ENCODE data around the gene GNRHR.
"Not testable (repeated sequence)": the region's sequence is repeated elsewhere in the genome, so short reads cannot be mapped to it uniquely, and the experiment has no call there.

GNRHR gene

DNA sequence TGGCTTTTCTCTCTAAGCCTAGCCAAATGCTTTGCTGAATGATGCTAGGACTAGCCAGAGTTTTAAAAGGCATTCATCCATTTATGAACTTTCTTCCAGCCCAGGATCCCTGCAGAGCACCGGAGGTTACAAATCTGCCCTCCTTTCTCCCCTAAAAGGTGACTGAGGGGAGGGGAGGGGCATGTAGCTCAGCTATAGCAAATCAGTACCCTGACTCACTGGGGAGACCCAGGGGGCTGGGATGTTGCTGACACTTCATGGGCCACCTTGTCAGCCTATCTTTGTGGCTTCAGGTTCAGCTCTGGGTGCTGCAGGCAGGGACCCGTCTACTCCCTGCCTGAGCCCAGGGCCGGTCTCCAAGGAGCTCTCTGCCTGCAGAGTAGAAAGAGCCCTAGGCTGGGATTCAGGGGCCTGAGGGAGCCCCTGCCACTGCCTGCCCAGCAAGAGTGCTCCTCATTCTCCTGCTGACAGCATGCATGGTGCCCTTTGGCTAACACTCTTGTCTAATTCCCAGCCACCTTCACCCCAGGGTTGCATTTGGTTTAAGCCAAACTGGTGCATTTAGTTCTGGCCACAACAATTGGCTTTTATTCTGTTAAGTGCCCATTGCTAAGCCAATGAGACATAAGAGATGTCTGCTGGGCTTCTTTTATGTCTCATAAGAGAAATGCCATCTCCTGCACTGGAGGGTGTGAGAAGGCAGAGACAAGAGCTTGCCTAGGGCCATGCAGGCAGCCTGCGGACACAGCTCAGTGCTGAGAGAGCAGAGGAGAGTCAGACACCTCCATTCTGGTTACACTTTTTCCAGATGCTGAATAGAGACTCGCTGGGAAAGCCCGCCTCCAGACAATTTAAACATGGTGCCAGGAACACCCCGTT, 41.3 kb downstream of the GNRHR start:
- Mint-ChIP-seq H3K9me3 (peaks cover 3% of the 10 kb centered on the region), H3K27ac (no peak overlapping the region), H3K4me3 (no peak overlapping the region), H3K4me1 (peaks cover 6% of the 10 kb centered on the region), H3K36me3 (ENCODE audit: low read depth) (peaks cover 32% of the 10 kb centered on the region), H3K27me3 (ENCODE audit: low read depth) (no peaks in the 10 kb centered on the region)
- TF ChIP-seq, protein P1, sequence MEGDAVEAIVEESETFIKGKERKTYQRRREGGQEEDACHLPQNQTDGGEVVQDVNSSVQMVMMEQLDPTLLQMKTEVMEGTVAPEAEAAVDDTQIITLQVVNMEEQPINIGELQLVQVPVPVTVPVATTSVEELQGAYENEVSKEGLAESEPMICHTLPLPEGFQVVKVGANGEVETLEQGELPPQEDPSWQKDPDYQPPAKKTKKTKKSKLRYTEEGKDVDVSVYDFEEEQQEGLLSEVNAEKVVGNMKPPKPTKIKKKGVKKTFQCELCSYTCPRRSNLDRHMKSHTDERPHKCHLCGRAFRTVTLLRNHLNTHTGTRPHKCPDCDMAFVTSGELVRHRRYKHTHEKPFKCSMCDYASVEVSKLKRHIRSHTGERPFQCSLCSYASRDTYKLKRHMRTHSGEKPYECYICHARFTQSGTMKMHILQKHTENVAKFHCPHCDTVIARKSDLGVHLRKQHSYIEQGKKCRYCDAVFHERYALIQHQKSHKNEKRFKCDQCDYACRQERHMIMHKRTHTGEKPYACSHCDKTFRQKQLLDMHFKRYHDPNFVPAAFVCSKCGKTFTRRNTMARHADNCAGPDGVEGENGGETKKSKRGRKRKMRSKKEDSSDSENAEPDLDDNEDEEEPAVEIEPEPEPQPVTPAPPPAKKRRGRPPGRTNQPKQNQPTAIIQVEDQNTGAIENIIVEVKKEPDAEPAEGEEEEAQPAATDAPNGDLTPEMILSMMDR (IDR thresholded peaks at IDR 0.05; ENCODE audit: unreplicated experiment in 3 of 3): no peak

DNA sequence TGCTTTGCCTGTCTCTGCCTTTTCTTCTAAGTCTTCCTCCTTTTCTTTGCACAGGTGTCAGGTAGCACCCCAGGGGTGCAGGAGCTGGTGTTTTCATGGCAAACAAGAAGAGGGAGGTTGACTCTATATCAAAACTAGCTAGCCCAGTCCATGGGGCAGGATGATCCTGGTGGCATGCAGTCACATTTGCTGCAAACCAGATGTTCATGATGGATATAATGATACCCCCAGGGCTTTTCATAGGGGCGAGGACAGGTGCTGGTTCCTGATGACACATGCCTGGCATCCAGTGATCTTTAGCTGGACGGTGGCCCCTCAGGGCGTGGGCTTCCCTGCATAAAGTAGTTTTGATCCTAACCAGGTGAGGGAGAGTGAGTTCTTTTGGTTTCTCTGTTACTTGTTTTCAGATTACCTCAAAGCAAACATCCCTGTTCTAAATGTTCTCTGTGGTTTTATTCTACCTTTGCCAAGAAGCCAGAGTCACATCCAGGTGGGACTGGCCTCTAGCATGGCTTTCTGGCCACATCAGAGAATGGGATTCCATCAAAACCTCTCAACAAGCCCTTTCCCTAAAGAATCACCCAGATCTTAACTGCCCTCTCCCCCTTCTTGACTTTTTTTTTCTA, 42.1 kb downstream of the GNRHR start:
- TF ChIP-seq, protein P1 (IDR thresholded peaks at IDR 0.05; ENCODE audit: unreplicated experiment in 3 of 3): no peak
- no peak overlapping the region for H3K27ac Mint-ChIP-seq
- no peaks in the 10 kb centered on the region for H3K27me3 Mint-ChIP-seq (ENCODE audit: low read depth)
- H3K36me3 Mint-ChIP-seq (ENCODE audit: low read depth): peaks cover 37% of the 10 kb centered on the region
- peaks cover 3% of the 10 kb centered on the region for H3K9me3 Mint-ChIP-seq
- peaks cover 6% of the 10 kb centered on the region for H3K4me1 Mint-ChIP-seq
- H3K4me3 Mint-ChIP-seq: no peak overlapping the region

DNA sequence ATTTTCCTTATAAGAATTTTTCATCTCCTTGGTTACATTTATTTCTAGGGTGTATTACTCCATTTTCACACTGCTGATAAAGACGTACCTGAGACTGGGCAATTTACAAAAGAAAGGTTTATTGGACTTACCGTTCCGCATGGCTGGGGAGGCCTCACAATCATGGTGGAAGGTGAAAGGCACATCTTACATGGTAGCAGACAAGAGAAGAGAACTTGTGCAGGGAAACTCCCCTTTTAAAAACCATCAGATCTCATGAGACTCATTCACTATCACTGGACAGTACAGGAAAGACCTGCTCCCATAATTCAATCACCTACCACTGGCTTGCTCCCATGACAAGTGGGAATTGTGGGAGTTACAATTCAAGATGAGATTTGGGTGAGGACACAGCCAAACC, 47.5 kb downstream of the GNRHR start:
- H3K4me3 Mint-ChIP-seq; H3K9me3 Mint-ChIP-seq; H3K4me1 Mint-ChIP-seq; H3K27me3 Mint-ChIP-seq (ENCODE audit: low read depth); H3K27ac Mint-ChIP-seq: not testable (repeated sequence)
- H3K36me3 Mint-ChIP-seq (ENCODE audit: low read depth): peaks cover 58% of the 10 kb centered on the region

DNA sequence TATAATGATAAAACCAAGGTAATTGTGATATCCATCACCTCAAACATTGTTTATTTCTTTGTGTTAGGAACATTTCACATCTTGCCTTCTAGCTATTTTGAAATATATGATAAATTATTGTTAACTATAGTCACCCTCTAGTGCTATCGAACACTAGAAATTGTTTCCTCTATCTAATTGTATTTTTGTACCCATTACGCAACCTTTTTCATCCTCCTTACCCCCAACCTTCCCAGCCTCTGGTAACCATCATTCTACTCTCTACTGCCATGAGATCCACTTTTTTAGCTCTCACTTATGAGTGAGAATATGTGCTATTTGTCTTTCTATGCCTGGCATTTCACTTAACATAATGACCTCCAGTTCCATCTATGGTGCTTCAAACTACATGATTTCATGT, 49.3 kb downstream of the GNRHR start:
- H3K27ac Mint-ChIP-seq: no peak overlapping the region
- peaks cover 7% of the 10 kb centered on the region for H3K9me3 Mint-ChIP-seq
- peak overlapping the region in 2 of 3 experiments; percentile 5 to 28 for H3K4me3 Mint-ChIP-seq
- H3K27me3 Mint-ChIP-seq (ENCODE audit: low read depth): no peaks in the 10 kb centered on the region
- TF ChIP-seq, protein P1 (IDR thresholded peaks at IDR 0.05; ENCODE audit: unreplicated experiment in 3 of 3): no peak
- H3K36me3 Mint-ChIP-seq (ENCODE audit: low read depth): peaks cover 53% of the 10 kb centered on the region
- H3K4me1 Mint-ChIP-seq: peaks cover 10% of the 10 kb centered on the region

DNA sequence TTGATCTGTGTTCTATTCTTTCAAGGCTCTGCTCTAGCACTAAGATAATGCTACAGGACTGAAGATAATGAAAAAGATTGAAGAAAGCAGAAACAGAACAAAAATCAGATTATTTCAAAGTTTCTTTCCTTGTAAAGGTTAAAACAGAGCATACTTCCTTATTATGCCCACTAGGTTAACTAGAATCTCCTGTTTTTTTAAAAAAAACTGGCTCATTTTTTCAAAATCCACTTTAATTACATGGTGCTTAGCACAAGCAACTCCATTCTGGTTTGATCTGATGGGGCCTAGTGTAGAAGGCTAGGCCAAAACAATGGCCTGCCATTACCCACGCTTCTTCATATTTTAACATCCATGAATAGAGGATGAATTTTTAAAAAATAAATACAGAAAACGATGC, 52.0 kb downstream of the GNRHR start:
- Mint-ChIP-seq H3K9me3 (peaks cover 4% of the 10 kb centered on the region), H3K27me3 (ENCODE audit: low read depth) (no peaks in the 10 kb centered on the region), H3K4me1 (peaks cover 21% of the 10 kb centered on the region), H3K36me3 (ENCODE audit: low read depth) (peaks cover 43% of the 10 kb centered on the region), H3K27ac (peak overlapping the region in 2 of 3 experiments; percentile 81 to 97), H3K4me3 (peak overlapping the region; percentile 95 to 98 (median 98))
- TF ChIP-seq, protein P1 (IDR thresholded peaks at IDR 0.05; ENCODE audit: unreplicated experiment in 3 of 3): no peak

DNA sequence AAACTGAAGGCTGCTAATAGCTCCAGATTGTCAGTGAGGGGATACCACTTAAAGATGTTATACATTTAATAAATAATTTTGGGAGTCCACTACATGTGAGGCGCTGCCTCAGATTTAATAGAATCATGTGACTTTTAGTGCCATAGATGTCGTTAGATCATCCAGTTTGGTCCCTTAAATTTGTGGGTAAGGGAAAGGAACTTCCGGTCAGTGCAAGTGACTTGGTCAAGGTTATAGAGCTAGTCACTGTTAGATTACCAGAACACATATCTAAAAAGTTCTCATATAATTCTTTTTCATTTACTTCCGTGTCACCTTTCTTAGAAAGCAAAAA, 52.7 kb downstream of the GNRHR start:
- Mint-ChIP-seq H3K4me3 (peak overlapping the region; percentile 95 to 98 (median 98)), H3K36me3 (ENCODE audit: low read depth) (peaks cover 37% of the 10 kb centered on the region), H3K27me3 (ENCODE audit: low read depth) (no peaks in the 10 kb centered on the region)

More for the DNA sequence above, 52.7 kb downstream of the GNRHR start:
- Mint-ChIP-seq H3K27ac (peak overlapping the region; percentile 81 to 97 (median 89)), H3K9me3 (peaks cover under 1% of the 10 kb centered on the region), H3K4me1 (peaks cover 21% of the 10 kb centered on the region)
- TF ChIP-seq, protein P1 (IDR thresholded peaks at IDR 0.05; ENCODE audit: unreplicated experiment in 3 of 3): no peak
